Renal cortical epithelial cell (primary cell): ENCODE results near the gene FA2H. TPM values are rescaled to one million over a fixed set of nuclear protein-coding genes. Genes with fewer than 3 reads are reported as not detected.
"Not testable (repeated sequence)": the region's sequence is repeated elsewhere in the genome, so short reads cannot be mapped to it uniquely, and the experiment has no call there.

ENCODE experiments used
- DNase-seq: peaks from one replicate; pipeline ENCODE4 v3.0.0-alpha.2; 2011; ENCODE audit warnings: low read depth
- total RNA-seq: library from RNA; depleted of rRNA; stranded (reverse); fragments of >200 nt; gene quantifications from 2 replicates; pipeline ENCODE4 v1.2.3, GENCODE V29; 2014

Gene FA2H
- total RNA-seq, 1 donor from 2014 or later, result 0.20 TPM

DNA sequence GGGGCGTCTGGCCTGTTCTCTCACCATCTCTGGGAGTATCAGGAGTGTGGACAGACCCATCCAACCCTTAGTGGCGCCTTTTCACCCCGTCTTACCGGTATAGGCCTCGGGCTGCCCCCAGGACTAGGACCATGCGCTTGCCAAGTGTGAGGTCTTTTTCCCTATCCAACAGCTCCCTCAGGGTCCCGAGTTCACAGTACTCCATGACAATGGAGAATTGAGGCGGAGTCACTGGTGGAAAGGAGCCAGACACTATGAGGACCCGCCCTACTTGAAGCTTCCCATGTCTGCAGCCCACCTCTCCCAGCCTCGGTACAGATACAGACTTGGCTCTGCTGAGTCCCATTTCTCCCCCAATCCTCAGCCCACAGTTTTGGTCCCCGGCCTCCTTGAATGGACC, 92.1 kb downstream of the FA2H start:
- DNase-seq, result no peak

DNA sequence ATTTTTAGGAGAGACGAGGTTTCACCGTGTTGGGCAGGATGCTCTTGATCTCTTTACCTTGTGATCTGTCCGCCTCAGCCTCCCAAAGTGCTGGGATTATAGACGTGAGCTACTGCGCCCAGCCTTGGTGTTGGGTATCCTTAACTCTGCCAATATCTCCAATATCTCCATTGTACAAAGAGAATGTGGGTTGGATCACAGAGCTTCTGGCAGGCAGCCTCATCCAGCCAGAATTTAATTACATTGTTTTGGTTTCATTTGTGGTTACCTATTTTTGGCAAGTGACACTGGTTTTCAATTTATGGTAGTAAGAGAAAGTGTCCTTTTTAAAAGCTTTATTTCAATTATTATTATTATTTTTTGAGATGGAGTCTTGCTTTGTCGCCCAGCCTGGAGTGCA, 93.9 kb downstream of the FA2H start:
- no peak for DNase-seq

DNA sequence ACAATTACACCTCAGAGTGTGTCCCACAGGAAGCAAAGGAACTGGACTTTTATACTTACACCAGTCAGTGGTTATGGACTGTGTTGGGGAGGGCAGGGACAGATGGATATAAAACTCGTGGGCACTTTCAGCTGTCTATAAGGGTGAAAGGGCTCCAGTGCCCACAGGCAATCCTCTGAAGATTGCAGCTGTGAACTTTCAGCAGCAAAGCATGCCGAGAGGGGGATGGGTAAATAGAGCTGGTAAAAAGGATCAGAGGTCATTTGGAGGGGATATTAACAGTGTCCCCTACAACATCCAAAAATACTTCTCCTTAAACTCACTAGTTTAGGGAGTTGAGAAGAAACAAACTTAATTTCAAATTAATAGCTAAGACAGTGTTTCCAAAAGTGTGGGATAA, 94.6 kb downstream of the FA2H start:
- no peak for DNase-seq

DNA sequence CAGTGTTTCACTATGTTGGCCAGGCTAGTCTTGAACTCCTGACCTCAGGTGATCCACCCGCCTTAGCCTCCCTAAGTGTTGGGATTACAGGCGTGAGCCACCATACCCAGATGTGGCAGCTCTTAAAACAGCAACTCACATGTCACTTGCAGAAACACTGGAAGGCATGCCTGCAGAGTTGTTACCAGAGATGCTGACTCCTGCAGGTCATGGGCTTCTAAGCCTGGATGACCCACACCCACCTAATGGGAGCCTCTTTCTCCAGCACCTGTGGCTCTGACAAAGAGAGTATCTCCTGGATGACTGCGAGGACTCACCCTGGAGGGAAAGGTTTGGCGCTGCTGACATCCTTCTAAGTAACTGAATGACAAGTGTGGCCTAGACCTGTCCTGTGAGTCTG, 96.8 kb downstream of the FA2H start:
- DNase-seq, result no peak

DNA sequence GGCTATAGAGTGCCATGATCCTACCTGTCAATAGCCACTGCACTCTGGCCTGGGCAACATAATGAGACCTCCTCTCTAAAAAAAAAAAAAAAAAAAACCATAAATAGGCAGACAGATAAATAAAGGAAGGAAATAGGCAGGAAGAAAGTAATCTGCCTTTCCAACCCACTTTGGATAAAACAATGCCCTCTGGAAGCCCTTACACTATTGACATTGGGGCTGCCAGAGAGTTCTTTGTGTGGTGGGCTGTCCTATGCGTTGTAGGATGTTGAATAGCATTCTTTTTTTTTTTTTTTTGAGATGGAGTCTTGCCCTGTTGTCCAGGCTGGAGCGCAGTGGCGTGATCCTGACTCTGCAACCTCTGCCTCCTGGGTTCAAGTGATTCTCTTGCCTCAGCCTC, 100.7 kb downstream of the FA2H start:
- DNase-seq, result no peak

DNA sequence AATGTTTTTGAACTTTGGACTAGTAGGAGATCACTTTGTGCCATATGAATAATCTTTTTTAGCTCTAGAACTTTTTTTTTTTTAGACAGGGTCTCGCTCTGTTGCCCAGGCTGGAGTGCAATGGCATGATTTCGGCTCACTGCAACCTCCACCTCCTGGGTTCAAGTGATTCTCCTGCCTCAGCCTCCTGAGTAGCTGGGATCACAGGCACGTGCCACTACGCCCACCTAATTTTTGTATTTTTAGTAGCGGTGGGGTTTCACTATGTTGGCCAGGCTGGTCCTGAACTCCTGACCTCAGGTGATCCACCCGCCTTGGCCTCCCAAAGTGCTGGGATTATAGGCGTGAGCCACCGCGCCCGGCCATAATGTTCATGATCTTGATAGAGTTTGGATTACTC, 105.7 kb downstream of the FA2H start:
- DNase-seq, result not testable (repeated sequence)

DNA sequence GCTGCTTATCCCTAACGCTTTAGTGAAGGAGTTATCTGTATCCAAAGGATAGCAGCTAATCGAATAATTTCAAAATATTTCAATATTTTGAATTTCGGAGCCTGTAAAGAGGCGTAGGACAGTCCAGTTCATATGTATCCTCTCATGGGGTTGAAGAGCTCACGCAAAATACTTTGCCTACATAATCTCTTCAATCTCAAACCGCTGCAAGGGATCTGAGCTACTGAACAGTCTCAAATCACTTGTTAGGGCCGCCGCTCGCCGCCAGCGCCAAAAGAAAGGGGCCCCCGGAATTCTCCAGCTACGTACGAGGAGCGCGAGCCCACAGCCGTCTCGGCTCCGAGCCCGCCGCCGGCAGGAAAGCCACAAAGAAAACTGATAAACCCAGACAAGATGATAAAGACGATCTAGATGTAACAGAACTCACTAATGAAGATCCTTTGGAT, 107.3 kb downstream of the FA2H start:
- DNase-seq, result peak; percentile 7

DNA sequence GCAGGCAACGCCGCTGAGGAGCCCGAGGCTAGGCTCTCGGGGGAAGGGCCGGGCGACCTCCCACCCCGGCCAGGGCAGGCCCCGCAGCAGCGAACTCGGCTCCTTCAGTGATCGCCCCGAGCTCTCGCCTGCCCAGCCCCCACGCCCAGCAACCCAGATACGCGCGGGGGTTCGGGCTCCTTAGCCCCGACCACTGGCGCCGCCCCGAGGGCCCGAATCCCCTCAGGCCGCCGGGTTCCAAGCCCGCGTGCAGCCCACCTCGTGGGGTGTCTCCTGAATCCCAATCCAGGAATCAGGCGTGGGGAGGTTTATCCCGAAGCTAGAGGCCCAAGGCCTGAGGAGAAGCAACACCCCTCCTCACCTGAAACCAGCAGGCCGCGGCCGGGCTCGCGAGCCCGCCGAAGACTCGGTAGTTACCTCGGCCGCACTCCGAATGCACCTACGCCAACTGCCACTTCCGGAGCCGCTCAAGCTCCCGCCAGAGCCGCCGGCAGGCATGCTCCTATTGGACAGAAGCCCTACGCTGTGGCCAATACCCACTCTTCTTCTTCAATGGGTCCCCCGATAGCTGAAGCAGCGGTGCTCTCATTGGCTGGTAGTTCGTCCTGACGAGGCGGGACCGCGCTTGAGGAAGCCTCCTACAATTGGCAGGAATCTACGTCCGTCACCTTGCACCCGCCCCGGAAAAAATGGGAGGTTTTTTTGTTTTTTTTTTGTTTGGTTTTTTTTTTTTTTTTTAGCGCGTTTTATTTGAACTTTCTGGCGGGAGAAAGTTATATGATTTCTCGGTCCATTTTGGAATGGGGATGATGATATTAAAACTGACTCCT, 108.0 kb downstream of the FA2H start, which contains the start of gene RFWD3:
Gene RFWD3, minus strand, starts transcription at position 453 of the 830 bp plus-strand sequence. CDS start 5,428 bp downstream, outside the sequence.
- DNase-seq, result peak; percentile 98

DNA sequence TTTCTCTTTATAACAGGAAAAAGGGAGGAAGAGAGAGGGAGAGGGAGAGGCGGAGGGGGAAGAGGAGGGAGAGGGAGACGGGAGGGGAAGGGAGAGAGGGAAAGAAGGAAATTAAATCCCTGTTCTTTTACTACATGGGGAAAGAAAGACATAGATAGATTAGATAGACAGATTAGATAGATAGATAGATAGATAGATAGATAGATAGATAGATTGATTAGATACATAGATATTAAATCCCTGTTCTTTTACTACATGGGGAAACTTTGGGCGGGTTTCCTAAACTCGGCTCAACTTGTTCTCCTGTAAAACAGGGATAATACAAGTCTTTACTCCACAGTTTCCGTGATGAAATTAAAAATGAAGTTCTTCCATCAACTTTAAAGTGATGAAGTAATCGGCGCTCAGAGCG, 108.6 kb downstream of the FA2H start:
- no peak for DNase-seq

Other genes starting within 250 kb of the FA2H start
- gene GLG1, start 167.7 kb downstream of the FA2H start, total RNA-seq, result 47.1 and 232 TPM in 2 replicates
- 26.1 and 28.5 TPM in 2 replicates for gene RFWD3, start 107.9 kb downstream of the FA2H start, total RNA-seq
- 11.8 and 19.8 TPM in 2 replicates for gene MLKL, start 74.0 kb downstream of the FA2H start, total RNA-seq
- gene WDR59, start 210.3 kb upstream of the FA2H start, total RNA-seq, result 7.5 and 19.8 TPM in 2 replicates
- 6.1 and 12.9 TPM in 2 replicates for gene ZNRF1, start 224.2 kb upstream of the FA2H start, total RNA-seq